GM21786 (cell line): ENCODE results near the gene ESF1.
A peak's percentile ranks its signal among the peaks of the same experiment; 100 is the strongest.

ENCODE experiments used
- ATAC-seq: cut with Tn5 transposase; IDR thresholded peaks from one replicate; pipeline ENCODE4 v1.9.1; 2021; ENCODE audit not compliant: unreplicated experiment

Gene ESF1

GRCh38 chr20:13784893-13785715, at the start of gene ESF1, which contains the start of gene NDUFAF5:
Gene ESF1 (minus strand): TSS chr20:13784919. CDS start chr20:13783140, 1,779 bp downstream.
Gene NDUFAF5 (plus strand): TSS chr20:13785028. CDS start chr20:13785069, 41 bp downstream.
- peak; percentile 94 for ATAC-seq

- no peak for ATAC-seq
Observed at GRCh38 chr20:13831476-13831875, 46.8 kb upstream of the ESF1 start.

DNA sequence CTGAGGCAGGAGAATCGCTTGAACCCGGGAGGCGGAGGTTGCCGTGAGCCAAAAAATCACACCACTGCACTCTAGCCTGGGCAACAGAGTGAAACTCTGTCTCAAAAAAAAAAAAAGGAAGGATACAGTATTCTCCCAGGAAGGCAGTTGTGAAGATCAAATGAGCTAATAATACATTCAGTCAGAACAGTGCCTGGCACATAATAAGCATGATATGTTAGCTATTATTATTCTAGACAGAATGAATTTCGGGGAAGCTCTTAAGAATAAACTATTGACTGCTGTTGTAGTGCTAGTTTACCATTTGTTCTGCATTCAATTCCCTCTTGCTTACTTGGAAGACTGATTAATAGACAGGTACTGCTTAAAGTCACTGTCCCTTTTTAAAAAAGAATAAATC, 40.7 kb upstream of the ESF1 start:
- no peak for ATAC-seq

- ATAC-seq: no peak
Observed at GRCh38 chr20:13824459-13824858, 39.7 kb upstream of the ESF1 start.

- no peak for ATAC-seq
Observed at GRCh38 chr20:13822459-13822858, 37.7 kb upstream of the ESF1 start.

GRCh38 chr20:13821876-13822275, 37.2 kb upstream of the ESF1 start:
- no peak for ATAC-seq

- ATAC-seq: peak; percentile 88
Observed at GRCh38 chr20:13819885-13820645, 35.3 kb upstream of the ESF1 start.

DNA sequence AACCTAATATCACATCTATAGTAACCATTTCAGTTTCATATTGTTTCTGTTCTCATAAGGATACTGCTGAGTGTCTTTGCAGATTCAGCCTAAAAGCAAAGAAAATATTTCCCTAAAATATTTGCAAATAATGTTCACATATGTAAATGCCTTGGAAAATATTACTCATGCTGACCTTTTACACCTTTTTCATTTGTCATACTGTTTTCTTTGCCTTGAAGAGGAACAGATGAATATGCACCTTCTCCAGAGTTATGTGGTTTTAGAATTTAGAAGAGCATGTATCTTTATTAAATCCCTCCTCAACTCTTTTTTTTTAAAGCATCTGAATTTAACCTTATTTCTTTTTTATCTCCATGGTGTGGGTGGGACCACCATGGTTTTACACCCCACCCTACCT, 32.6 kb upstream of the ESF1 start:
- no peak for ATAC-seq

GRCh38 chr20:13816757-13817156, 32.0 kb upstream of the ESF1 start:
- ATAC-seq: no peak

- ATAC-seq: no peak
Observed at GRCh38 chr20:13814672-13815071, 30.0 kb upstream of the ESF1 start.

DNA sequence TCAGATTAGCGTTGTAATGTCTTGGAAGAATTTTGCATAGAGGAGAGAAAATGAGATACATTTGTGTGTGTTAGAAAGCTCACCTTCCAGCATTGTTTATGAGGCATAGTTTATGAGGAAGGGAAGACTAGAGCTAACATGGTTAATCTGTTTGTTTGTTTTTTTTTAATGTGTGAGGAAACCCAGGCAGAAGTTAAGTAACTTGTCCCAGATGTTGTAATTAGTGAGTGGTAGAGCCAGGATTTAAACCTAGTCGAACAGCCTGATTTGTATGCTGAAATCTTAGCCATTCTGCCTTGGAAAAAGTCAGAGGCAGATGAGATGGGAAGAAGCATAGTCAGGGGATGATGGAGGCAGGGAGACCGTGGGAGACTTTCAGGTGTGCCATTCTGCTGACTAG, 29.2 kb upstream of the ESF1 start:
- no peak for ATAC-seq

- no peak for ATAC-seq
Observed at GRCh38 chr20:13810446-13810845, 25.7 kb upstream of the ESF1 start.

DNA sequence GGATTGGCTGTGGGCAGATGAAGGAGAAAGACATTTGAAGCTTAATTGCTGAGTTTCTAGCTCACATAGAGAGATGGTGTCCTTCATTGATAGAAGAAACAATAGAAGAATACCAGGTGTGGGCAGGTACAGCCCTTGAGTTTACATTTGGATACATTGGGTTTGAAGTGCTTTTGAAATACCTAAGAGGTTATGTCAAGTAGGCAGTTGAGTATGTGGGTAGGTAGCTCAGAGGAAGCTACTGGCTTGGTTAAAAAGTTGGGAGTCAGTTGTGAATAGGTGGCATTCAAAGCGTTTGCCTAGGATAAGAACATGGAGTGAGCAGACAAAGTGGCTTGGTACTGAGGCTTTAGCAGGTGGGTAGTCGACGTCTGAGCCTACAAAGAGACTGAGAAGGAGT, 25.1 kb upstream of the ESF1 start:
- ATAC-seq: no peak

GRCh38 chr20:13809373-13809772, 24.7 kb upstream of the ESF1 start:
- ATAC-seq: no peak

DNA sequence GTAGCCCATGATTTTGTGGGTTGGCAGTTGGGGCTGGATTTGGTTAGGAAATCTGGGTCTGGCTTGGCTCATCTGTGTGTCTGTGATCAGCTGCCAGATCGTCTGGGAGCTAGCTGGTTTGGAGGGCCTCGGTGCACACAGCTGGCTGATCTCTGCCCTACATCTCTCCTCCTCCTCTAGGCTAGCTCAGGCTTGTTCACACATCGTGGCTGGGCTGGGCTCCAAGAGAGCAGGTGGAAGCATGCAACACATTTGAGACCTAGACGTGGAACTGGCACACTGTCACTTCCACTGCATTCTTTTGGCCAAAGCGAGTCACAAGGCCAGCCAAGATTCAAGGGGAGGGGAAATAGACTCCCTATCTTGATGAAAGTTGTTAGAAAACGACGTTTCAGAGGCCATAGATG, 16.0 kb upstream of the ESF1 start:
- no peak for ATAC-seq

DNA sequence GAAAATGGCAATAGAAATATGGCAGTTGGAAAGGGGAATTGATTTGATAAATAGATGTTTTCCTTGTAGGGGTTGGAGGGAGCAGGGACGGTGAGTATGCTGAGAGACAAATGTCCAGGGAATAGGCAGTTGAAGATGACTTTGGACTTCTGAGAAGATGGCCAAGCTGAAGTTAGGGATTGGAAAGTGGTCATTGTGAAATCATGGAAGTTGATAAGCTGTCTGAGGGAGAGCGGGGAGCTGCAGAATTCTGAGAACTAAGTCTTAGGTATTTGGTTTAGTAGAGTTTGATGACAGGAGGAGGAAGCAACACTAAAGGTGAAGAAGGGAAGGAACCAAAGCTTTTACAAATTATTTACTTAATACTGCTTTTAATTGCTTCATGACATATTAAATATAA, 15.3 kb upstream of the ESF1 start:
- ATAC-seq: no peak

GRCh38 chr20:13799040-13799439, 14.3 kb upstream of the ESF1 start:
- no peak for ATAC-seq

DNA sequence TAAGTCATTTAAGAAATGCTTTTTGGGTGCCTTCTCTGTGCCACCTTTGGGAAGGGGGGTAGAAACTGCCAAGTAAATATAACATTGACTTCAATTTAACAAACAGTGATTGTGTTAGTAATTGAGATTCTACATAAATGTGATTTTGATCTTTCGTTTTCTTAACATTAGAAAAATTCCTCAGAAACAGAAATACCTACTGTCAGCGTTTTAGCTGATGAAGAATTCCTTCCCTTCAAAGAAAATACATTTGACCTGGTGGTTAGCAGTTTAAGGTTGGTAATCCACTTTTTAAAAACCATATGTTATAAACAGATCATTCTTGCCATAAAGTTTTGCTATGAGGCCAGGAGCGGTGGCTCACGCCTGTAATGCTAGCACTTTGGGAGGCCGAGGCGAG, 9.9 kb upstream of the ESF1 start:
- ATAC-seq: no peak

- ATAC-seq: no peak
Observed at GRCh38 chr20:13793001-13793400, 8.3 kb upstream of the ESF1 start.

GRCh38 chr20:13791540-13792459, 7.1 kb upstream of the ESF1 start:
- ATAC-seq: no peak

DNA sequence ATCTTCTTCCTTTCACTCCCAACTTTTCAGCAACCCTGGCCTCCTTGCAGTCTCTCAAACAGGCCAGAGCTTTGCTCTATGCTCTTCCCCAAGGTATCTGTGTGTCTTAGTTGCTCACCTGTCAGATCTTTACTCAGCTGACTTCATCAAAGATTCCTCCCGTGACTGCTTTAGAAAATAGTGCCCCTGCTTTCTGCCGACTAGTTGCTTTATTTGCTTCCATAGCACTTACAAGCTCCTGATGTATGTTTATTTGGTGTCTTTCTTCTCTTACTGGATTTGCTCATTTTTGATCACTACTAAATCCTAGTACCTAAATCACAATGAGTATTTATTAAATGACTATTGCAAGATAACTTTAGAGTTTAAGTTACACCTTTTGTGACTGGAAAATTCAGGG, 6.0 kb upstream of the ESF1 start:
- ATAC-seq: no peak
